ENCODE results near the gene SLC12A5. TPM values are rescaled to one million over a fixed set of nuclear protein-coding genes. Genes with fewer than 3 reads are reported as not detected.

SLC12A5 gene
- total RNA-seq, 1 donor from 2014 or later, result 10.4 TPM

GRCh38 chr20:46057856-46058598 is 29.0 kb downstream of the SLC12A5 start:
- peaks cover 26% of the 10 kb centered on the region for H3K27me3 Mint-ChIP-seq (ENCODE audit: unreplicated experiment)
- peak; percentile 71 for DNase-seq
- H3K4me3 Mint-ChIP-seq (ENCODE audit: unreplicated experiment), result peak overlapping the region; percentile 71
- H3K36me3 Mint-ChIP-seq (ENCODE audit: unreplicated experiment), result peaks cover 20% of the 10 kb centered on the region
- peak; percentile 61 for TF ChIP-seq CTCF (IDR thresholded peaks at IDR 0.05; ENCODE audit: partially characterized antibody, unreplicated experiment)
- peaks cover 35% of the 10 kb centered on the region for H3K4me1 Mint-ChIP-seq (ENCODE audit: low read depth, unreplicated experiment)
- H3K9me3 Mint-ChIP-seq (ENCODE audit: unreplicated experiment), result peaks cover 5% of the 10 kb centered on the region
- H3K27ac Mint-ChIP-seq (ENCODE audit: unreplicated experiment), result no peak overlapping the region

- H3K27me3 Mint-ChIP-seq (ENCODE audit: unreplicated experiment), result peaks cover 25% of the 10 kb centered on the region
Observed at GRCh38 chr20:46058599-46059281, 29.7 kb downstream of the SLC12A5 start.

GRCh38 chr20:46060301-46060881 is 31.4 kb downstream of the SLC12A5 start:
- Mint-ChIP-seq H3K4me3 (ENCODE audit: unreplicated experiment) (no peak overlapping the region), H3K27ac (ENCODE audit: unreplicated experiment) (no peak overlapping the region), H3K4me1 (ENCODE audit: low read depth, unreplicated experiment) (peaks cover 35% of the 10 kb centered on the region), H3K36me3 (ENCODE audit: unreplicated experiment) (peaks cover 20% of the 10 kb centered on the region), H3K27me3 (ENCODE audit: unreplicated experiment) (peaks cover 15% of the 10 kb centered on the region), H3K9me3 (ENCODE audit: unreplicated experiment) (peaks cover 2% of the 10 kb centered on the region)
- TF ChIP-seq CTCF (IDR thresholded peaks at IDR 0.05; ENCODE audit: partially characterized antibody, unreplicated experiment), result no peak
- DNase-seq, result no peak

More at GRCh38 chr20:46058599-46059281, 29.7 kb downstream of the SLC12A5 start:
- TF ChIP-seq CTCF (IDR thresholded peaks at IDR 0.05; ENCODE audit: partially characterized antibody, unreplicated experiment), result peak; percentile 6
- peak; percentile 71 for DNase-seq
- Mint-ChIP-seq H3K9me3 (ENCODE audit: unreplicated experiment) (peaks cover 5% of the 10 kb centered on the region), H3K4me1 (ENCODE audit: low read depth, unreplicated experiment) (peaks cover 35% of the 10 kb centered on the region), H3K27ac (ENCODE audit: unreplicated experiment) (no peak overlapping the region), H3K4me3 (ENCODE audit: unreplicated experiment) (peak overlapping the region; percentile 72), H3K36me3 (ENCODE audit: unreplicated experiment) (peaks cover 20% of the 10 kb centered on the region)

GRCh38 chr20:46060975-46061374 is 32.0 kb downstream of the SLC12A5 start:
- no peak overlapping the region for H3K4me3 Mint-ChIP-seq (ENCODE audit: unreplicated experiment)
- no peak overlapping the region for H3K27ac Mint-ChIP-seq (ENCODE audit: unreplicated experiment)
- H3K9me3 Mint-ChIP-seq (ENCODE audit: unreplicated experiment), result peaks cover 2% of the 10 kb centered on the region
- DNase-seq, result no peak
- TF ChIP-seq CTCF (IDR thresholded peaks at IDR 0.05; ENCODE audit: partially characterized antibody, unreplicated experiment), result no peak
- H3K27me3 Mint-ChIP-seq (ENCODE audit: unreplicated experiment), result peaks cover 11% of the 10 kb centered on the region
- peaks cover 20% of the 10 kb centered on the region for H3K36me3 Mint-ChIP-seq (ENCODE audit: unreplicated experiment)
- peaks cover 34% of the 10 kb centered on the region for H3K4me1 Mint-ChIP-seq (ENCODE audit: low read depth, unreplicated experiment)
